ENCODE data around the gene VN1R4.
"Not testable (repeated sequence)": the region's sequence is repeated elsewhere in the genome, so short reads cannot be mapped to it uniquely, and the experiment has no call there.

Gene VN1R4, protein sequence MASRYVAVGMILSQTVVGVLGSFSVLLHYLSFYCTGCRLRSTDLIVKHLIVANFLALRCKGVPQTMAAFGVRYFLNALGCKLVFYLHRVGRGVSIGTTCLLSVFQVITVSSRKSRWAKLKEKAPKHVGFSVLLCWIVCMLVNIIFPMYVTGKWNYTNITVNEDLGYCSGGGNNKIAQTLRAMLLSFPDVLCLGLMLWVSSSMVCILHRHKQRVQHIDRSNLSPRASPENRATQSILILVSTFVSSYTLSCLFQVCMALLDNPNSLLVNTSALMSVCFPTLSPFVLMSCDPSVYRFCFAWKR
- 0 to 0.33 (median 0) reads per million in 17 experiments for total RNA-seq

DNA sequence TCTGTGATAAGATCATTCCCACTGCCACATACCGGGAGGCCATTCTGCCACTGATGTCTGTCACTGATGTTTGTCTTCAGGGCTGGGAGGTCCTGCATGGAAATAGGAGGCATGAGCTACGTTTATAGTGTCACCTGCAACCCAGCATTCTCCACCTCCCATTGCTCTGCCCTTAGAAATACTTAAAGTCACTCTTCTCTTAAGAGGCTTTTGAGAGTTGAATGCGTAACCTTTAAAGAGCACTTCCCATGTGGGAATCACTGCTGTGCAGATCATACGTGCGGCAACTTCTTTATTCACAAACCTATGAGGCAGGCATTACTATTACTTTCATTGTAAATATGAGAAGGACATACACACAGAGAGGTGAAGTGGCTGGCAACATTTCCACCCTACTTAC lies at the start of gene VN1R4:
Gene VN1R4, minus strand, starts transcription at position 101 of the 400 bp plus-strand sequence. Its CDS starts 58 bp downstream, at position 43.
- DNase-seq = not testable (repeated sequence)

DNA sequence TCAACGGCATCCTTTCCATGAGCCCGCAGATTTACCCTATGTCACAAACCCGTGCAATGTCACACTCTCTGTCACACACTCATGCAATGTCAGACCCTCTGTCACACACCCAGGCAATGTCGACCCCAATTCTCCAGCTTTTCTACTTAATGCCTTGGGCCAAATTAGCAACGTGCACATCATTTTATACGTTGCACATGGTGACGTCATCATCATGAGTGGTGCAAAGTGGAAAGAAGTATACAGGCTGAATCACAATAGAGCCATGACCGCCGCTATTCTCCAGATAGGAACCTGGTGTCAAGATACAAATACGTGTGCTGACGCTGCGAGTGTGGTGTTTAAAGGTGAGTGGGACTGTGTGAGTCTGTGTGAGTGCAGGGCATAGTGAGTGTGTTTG lies 44.4 kb upstream of the VN1R4 start:
- no peak for DNase-seq

DNA sequence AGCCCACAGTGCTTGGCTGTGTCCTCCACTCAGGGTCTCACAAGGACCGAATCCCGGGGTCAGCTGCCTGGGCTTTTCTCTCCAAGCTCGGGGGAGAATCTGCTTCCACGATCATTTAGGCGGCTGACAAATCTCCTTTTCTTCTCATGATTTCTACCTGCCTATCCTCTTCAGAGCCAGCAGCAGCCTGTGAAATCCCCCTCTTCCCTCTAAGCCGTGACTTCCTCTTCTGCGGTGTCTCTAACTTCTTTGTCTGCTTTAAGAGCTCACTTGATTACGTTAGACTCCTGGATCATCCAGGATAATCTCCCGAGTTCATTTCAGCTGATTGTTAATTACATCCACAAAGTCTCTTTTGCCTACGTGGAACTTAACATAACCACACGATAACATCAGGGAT lies 43.5 kb upstream of the VN1R4 start:
- no peak for DNase-seq

DNA sequence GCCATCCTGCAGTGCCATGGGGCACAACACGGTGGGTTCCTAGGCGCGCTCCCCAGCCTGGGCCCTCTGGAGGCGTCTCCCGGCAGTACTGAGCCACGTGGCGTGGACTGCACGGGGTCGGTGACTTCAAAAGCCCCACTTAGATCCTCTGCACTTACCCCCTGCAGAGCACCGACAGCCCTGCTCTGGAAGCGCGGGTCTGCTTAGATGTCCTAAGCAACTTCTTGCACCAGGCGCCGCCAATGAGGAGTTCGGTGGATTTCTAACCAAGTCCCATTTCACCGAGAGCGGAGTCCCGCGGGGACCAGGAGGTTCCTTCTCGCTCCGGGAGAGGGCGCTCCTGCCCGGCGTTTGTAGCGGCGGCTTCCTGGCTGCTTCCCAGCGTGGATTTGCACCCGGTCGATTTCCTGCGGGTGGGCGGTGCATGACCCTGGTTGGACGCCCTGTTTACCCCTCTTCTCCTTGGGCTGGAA lies 40.9 kb upstream of the VN1R4 start:
- DNase-seq = peak in 2 of 4 experiments; percentile 2 to 8

DNA sequence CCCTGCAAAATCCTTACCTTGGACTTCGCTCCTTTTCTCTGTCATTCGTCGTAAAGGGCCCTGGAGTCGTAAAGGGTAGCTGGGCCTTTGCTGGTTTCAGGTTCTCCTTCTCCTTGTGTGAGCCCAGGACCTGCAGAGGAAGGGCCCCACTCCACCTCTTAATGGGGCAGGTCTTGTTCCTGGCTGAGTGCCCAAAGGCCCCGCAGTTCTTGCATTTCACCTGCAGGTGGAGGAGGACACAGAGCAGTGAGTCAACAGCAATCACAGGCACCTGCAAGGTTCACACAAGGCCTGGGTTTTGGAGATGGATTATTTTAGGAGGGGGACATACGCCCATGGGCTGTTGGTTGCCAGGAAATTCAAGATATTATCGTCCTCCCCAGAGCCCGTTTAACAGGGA lies 33.8 kb upstream of the VN1R4 start:
- DNase-seq = not testable (repeated sequence)

DNA sequence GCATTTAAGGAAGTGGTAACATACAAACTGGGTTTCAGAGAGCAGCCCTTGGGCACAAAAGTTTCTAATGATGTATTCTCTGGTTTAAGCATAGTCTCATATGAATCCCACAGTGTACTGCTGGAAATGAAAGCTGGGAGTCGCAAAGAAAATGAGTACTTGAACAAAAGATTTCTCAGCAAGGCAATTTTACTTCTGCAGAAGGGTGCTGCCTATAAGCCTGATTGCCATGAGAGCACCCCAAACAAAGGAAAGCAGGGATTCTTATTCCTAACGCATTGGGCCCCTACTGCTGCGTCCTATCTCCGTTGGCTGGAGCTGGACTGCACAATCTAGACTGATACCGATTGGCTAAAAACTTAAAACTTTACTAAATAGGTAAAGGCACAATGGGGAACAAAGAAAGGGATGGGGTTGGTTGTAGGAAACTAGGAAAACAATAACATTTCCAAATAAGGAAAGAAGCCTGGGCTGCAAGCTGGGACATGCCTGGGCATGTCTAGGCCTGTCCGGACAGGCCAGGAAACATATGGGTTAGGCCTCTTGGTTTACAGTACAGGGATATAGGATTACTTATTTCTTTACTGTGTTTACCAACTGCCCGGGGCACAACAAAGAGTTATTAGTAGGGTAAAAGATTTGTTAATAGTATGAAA lies 27.4 kb upstream of the VN1R4 start:
- peak in 1 of 4 experiments; percentile 2 for DNase-seq

DNA sequence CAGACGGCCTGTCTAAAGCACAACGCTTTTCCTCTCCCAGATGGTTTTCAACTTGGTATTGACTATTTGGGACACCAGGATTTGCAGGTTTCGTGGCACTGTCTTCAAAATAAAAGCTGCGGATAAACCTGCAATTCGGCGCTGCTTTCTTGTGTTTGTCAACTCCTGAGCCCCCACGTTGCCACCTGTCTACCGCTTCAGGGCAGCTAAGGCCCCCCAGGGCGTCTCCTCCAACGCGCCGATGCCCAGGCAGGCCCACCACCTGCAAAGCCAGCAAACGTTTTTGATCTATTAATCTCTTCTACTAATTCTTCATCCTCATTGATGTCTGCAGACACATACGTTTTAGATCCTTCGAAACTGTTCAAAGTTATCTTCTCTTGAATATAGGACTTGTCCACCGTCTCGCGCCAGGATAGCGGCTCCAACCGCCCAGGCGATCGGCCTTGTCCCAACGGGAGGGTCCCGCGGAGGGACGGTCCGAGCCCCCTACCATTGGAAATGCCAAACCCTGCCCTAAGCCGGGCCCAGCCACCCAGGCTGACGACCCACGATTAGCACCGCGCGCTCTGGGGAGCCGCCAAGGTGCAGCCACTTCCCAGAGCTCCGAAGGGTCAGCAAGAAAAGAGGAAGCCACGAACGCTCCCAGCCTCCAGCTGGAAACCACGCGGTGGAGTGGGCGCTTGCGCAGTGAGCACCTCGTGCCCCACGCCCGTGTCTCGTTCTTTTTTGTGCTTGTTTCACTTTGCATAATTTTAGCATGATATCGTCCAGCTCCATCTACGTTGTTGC lies 23.4 kb upstream of the VN1R4 start:
- DNase-seq = no peak

DNA sequence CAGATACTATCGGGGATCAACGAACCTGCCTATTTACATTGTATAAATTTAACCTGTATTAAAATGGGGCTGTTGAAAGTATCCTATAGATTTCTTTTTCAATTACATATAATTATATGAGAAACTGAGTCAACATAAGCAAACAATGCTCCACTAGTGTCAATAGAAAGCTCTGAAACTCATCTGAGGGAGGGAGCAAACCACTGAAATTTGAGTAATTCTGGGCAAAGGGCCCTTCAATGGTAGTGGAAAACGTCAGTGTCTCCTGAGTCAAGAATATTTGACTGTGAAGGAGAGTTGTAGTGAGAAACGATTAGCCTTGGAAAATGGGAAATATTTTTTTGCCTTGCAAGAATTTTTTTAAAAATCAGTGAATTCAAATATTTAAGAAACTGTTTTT lies 17.6 kb upstream of the VN1R4 start:
- DNase-seq = no peak

DNA sequence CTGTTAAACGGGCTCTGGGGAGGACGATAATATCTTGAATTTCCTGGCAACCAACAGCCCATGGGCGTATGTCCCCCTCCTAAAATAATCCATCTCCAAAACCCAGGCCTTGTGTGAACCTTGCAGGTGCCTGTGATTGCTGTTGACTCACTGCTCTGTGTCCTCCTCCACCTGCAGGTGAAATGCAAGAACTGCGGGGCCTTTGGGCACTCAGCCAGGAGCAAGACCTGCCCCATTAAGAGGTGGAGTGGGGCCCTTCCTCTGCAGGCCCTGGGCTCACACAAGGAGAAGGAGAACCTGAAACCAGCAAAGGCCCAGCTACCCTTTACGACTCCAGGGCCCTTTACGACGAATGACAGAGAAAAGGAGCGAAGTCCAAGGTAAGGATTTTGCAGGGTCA lies 14.4 kb upstream of the VN1R4 start:
- DNase-seq = not testable (repeated sequence)

DNA sequence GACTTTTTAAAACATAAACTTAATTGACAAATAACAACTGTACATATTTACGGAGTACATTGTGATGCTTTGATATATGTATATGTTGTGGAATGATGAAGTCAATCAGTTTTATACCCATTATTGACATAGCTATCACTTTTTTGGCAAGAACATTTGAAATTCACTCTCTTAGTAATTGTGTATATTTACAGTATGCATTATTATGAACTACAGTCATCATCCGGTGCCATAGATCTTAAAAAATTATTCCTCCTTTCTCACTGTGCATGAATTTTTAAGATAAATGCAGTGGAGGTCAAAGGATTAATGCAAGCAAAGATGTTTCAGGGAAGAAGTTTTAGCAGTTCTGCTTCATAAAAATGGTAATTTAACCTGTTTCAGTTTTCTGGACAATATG lies 8.0 kb upstream of the VN1R4 start:
- DNase-seq = no peak

DNA sequence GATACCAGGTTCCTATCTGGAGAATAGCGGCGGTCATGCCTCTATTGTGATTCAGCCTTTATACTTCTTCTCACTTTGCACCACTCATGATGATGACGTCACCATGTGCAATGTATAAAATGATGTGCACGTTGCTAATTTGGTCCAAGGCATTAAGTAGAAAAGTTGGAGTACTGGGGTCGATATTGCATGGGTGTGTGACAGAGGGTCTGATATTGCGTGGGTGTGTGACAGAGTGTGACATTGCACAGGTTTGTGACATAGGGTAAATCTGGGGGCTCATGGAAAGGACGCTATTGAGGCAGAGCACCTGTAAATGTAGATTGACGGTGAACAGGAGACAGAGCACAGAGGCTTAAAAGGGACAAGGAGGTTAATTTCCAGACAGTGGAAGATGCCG lies 4.5 kb upstream of the VN1R4 start:
- DNase-seq = no peak

DNA sequence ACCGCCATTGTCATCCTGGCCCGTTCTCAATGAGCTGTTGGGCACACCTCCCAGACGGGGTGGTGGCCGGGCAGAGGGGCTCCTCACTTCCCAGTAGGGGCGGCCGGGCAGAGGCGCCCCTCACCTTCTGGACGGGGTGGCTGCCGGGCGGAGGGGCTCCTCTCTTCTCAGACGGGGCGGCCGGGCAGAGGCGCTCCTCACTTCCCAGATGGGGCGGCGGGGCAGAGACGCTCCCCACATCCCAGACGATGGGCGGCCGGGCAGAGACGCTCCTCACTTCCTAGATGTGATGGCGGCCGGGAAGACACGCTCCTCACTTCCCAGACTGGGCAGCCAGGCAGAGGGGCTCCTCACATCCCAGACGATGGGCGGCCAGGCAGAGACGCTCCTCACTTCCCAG lies 2.3 kb upstream of the VN1R4 start:
- not testable (repeated sequence) for DNase-seq

DNA sequence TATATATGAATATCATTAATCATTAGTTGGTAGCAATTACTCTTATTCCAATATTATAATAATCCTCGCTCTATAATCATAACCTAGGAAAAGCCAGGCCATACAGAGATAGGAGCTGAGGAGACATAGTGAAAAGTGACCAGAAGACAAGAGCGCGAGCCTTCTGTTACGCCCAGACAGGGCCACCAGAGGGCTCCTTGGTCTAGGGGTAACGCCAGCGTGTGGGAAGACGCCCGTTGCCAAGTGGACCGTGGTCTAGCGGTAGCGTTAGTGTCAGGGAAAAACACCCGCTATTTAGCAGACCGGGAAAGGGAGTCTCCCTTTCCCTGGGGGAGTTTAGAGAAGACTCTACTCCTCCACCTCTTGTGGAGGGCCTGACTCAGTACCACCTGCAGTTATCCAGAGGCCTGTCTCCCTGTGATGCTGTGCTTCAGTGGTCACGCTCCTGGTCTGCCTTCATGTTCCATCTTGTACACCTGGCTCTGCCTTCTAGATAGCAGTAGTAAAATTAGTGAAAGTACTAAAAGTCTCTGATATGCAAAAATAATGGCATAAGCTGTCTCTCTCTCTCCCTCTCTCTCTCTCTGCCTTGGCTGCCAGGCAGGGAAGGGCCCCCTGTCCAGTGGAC lies 9.7 kb downstream of the VN1R4 start, which contains the start of gene VN1R2:
Gene VN1R2, plus strand, starts transcription at position 578 of the 628 bp plus-strand sequence. CDS start 84 bp downstream, outside the sequence.
- DNase-seq = not testable (repeated sequence)

DNA sequence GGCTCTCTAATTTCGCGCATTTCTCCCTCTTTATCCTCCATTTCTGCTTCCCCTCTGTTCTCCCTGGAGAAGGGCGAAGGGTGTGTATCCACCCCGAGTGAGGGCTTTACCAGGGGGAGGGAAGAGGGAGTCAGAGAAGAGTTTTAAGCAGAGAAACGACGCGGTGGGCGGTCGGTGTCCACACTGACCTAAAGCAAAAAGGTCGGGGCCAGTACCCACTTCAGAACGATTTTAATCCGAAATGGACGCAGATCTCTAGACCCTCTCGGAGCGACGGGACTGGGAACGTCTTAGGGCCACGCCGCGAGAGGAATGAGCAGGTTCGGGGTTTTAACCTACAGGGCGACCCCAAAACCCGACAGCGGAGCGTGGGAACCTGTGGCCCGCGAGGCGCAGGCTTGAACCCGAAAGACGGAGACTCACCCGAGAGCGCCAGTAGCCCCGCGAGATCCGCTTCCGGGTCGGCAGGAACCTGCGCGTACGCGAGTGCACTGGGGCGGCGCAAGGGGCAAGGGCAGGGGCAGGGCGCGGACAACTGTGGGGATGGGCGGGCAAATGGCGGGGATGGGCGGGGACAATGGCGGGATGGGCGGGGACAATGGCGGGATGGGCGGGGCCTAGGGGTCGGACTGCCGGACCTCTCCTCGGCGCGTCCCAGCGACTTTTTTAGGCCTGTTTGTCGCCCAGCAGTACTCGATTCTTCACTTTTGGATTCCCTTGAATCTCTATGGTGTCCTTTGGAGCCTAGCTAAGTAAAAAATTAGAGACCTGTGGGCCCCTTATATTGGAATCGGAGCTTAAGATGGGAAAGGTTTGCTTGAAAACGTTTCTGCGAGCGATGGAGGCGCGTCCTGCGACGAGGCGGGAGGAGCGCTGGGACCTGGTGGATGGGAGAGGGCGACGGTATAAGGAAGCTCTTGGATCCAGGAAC lies 12.8 kb downstream of the VN1R4 start, which contains the start of gene ZNF677:
Gene ZNF677, minus strand, starts transcription at position 463 of the 931 bp plus-strand sequence. CDS start 3,323 bp downstream, outside the sequence.
- peak; percentile 87 to 94 (median 92) for DNase-seq

DNA sequence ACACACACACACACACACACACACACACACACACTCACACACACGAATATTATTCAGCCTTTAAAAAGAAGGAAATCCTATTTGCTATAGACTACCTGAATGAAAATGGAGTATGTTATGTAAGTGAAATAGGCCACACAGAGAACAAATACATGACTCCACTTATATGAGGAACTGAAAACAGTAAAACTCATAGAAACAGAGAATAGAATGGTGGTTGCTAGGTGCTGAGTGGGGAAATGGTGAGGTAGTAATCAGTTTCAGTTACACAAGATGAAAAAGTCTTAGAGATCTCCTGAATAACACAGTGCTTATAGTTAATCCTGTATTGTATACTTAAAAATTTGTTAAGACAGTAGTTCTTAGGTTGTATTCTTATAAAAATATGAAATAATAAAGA lies 21.0 kb downstream of the VN1R4 start:
- DNase-seq = no peak

DNA sequence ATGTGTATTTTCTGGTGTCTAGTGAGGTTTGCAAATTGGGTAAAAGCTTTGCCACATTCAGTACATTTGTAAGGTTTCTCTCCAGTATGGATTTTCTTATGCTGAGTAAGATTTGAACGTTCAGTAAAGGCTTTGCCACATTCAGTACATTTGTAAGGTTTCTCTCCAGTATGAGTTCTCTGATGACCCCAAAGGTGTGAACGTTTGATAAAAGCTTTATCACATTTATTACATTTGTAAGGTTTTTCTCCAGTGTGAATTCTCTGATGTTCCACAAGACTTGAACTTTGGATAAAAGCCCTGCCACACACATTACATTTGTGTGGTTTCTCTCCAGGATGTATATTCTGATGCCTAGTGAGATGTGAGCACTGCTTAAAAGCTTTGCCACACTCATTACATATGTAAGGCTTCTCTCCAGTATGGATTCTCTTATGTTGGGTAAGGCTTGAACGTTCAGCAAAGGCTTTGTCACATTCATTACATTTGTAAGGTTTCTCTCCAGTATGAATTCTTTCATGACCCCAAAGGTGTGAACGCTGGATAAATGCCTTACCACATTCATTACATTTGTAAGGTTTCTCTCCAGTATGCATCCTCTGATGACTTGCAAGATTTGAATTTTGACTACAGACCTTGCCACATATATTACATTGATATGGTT lies 30.3 kb downstream of the VN1R4 start:
- DNase-seq = no peak

DNA sequence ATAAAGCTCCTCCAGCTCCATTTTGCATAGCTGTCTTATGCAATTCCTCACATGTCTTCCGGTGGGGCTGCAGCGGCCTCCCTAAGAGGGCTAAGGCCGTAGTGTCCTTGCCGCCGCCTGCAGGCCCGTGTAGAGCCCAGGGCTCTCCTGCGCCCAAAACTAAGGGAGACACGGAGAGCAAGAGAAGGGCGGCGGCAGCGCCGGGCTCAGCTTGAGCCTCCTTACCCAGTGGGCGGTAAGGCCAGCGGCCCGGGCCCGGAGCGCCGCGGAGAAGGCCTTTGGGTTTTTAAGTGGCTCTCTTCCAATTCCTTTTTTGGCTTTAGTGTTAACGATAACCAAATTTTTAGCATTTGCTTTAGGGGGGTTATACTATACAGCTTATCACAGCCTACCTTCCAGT lies 42.9 kb downstream of the VN1R4 start:
- no peak for DNase-seq

DNA sequence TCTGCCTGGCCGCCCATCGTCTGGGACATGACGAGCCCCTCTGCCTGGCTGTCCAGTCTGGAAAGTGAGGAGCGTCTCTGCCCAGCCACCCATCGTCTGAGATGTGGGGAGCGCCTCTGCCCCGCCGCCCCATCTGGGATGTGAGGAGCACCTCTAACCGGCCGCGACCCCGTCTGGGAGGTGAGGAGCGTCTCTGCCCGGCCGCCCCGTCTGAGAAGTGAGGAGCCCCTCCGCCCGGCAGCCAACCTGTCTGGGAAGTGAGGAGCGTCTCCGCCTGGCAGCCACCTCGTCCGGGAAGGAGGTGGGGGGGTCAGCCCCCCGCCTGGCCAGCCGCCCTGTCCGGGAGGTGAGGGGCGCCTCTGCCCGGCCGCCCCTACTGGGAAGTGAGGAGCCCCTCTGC lies 44.8 kb downstream of the VN1R4 start:
- DNase-seq = not testable (repeated sequence)

Data from suppressor macrophage (primary cell).